Activated naive CD8-positive, alpha-beta T cell treated with anti-CD3 and anti-CD28 coated beads for 36 hours (primary cell): Measurements from ENCODE around the gene ADCYAP1R1. TPM values are rescaled to one million over a fixed set of nuclear protein-coding genes. Genes with fewer than 3 reads are reported as not detected.

Source experiments
- DNase-seq: peaks from one replicate; pipeline ENCODE4 v3.0.0; 2021
- H3K27ac Mint-ChIP-seq: one replicate; pipeline ENCODE4 v1.8.0; 2022; ENCODE audit warnings: mild to moderate bottlenecking, moderate library complexity, mixed read lengths
- H3K27me3 Mint-ChIP-seq: one replicate; pipeline ENCODE4 v1.8.0; 2022; ENCODE audit warnings: mild to moderate bottlenecking, mixed read lengths
- H3K36me3 Mint-ChIP-seq: one replicate; pipeline ENCODE4 v1.8.0; 2021; ENCODE audit warnings: mild to moderate bottlenecking, mixed read lengths
- H3K4me1 Mint-ChIP-seq: one replicate; pipeline ENCODE4 v1.8.0; 2021; ENCODE audit warnings: mixed read lengths
- H3K4me3 Mint-ChIP-seq: one replicate; pipeline ENCODE4 v1.8.0; 2022; ENCODE audit warnings: mild to moderate bottlenecking, moderate library complexity, mixed read lengths
- H3K9me3 Mint-ChIP-seq: one replicate; pipeline ENCODE4 v1.8.0; 2022; ENCODE audit warnings: mixed read lengths
- total RNA-seq, 2 experiments: library from RNA; stranded (reverse); gene quantifications; one replicate each; pipeline ENCODE4 v1.2.3, GENCODE V29; 2021

ADCYAP1R1 gene
- total RNA-seq, 2 experiments from 2014 or later, result not detected

- Mint-ChIP-seq H3K4me1 (no peaks in the 10 kb centered on the region), H3K36me3 (no peaks in the 10 kb centered on the region), H3K9me3 (no peaks in the 10 kb centered on the region), H3K27ac (no peak overlapping the region), H3K4me3 (no peak overlapping the region), H3K27me3 (peaks cover 20% of the 10 kb centered on the region)
- DNase-seq, result no peak
Measured at GRCh38 chr7:31080763-31081162, 28.7 kb downstream of the ADCYAP1R1 start.

GRCh38 chr7:31082017-31082416 lies 29.9 kb downstream of the ADCYAP1R1 start:
- Mint-ChIP-seq H3K27ac (no peak overlapping the region), H3K36me3 (no peaks in the 10 kb centered on the region), H3K4me1 (no peaks in the 10 kb centered on the region)

GRCh38 chr7:31082447-31082846 lies 30.3 kb downstream of the ADCYAP1R1 start:
- no peak overlapping the region for H3K4me3 Mint-ChIP-seq
- H3K36me3 Mint-ChIP-seq, result no peaks in the 10 kb centered on the region
- H3K4me1 Mint-ChIP-seq, result no peaks in the 10 kb centered on the region
- DNase-seq, result no peak
- H3K9me3 Mint-ChIP-seq, result no peaks in the 10 kb centered on the region
- peaks cover 21% of the 10 kb centered on the region for H3K27me3 Mint-ChIP-seq
- no peak overlapping the region for H3K27ac Mint-ChIP-seq

More at GRCh38 chr7:31082017-31082416, 29.9 kb downstream of the ADCYAP1R1 start:
- H3K27me3 Mint-ChIP-seq, result peaks cover 20% of the 10 kb centered on the region
- DNase-seq, result no peak
- no peak overlapping the region for H3K4me3 Mint-ChIP-seq
- no peaks in the 10 kb centered on the region for H3K9me3 Mint-ChIP-seq

DNA sequence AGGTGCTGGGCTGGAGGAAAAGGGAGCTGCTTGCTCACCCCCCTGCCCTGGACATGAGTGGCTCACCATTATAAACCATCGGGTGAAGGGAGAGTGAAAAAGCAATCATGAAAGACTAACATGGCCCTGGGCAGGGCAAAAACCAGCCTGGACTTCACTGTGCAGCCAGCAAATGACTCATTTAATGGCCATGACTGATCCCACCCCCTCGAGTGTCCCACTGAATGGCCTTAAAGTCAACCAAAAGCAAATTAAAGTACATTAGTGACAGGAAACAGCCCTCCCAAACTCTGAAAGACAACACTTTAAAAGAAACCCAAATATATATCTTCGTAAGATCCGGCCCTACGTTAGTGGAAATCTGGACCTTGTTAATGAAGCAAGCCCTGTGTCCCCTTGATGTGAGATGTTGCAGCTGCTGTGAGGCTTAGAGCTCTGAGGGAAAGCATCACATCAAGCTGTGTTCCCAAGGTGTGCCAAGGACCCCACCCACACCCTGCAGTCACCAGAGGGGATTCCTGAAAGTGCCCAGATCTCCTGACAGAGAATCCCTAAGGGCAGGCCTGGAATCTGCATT lies 31.2 kb downstream of the ADCYAP1R1 start:
- DNase-seq, result no peak
- Mint-ChIP-seq H3K9me3 (no peaks in the 10 kb centered on the region), H3K27ac (no peak overlapping the region), H3K4me1 (no peaks in the 10 kb centered on the region), H3K4me3 (no peak overlapping the region), H3K27me3 (peaks cover 22% of the 10 kb centered on the region), H3K36me3 (no peaks in the 10 kb centered on the region)

DNA sequence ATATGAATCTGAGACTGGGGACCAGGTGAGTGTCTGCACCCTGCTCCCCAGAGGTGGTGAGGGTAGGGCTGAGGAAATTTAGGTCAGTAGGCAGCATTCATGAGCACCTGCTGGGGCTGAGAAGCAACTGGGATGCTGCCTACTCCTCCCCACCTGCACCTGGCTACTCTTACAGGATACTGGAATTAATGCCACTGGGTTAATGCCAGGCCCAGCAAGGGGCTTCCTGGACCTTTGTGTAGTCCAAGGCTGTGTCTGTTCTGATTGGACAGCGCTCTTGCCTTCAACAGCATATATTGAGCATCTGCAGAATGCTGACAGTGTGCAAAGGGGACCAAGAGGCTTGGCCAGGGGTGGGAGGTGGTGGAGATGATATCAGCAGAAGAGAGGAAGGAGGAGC lies 32.1 kb downstream of the ADCYAP1R1 start:
- H3K27me3 Mint-ChIP-seq, result peaks cover 22% of the 10 kb centered on the region
- no peaks in the 10 kb centered on the region for H3K36me3 Mint-ChIP-seq
- H3K27ac Mint-ChIP-seq, result no peak overlapping the region
- H3K4me3 Mint-ChIP-seq, result no peak overlapping the region
- H3K9me3 Mint-ChIP-seq, result no peaks in the 10 kb centered on the region
- no peaks in the 10 kb centered on the region for H3K4me1 Mint-ChIP-seq
- no peak for DNase-seq

DNA sequence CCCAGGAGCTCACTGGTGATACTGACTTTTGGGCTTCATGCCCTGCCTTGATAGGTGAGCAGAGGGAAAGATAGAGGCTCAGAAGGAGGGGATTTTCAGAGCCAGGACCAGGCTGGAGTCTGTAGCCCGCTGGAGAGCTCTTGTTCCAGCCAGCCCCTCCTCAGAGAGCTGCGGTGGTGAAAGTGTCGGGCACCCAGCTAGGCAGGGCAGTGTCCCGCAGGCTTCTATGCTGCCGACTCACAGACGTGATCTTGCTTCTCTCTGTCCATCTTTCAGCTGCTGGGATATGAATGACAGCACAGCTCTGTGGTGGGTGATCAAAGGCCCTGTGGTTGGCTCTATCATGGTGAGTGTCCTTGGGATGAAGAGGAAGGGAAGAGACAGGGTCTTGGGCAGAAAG lies 35.2 kb downstream of the ADCYAP1R1 start:
- DNase-seq, result no peak
- Mint-ChIP-seq H3K4me1 (no peaks in the 10 kb centered on the region), H3K4me3 (no peak overlapping the region), H3K27ac (no peak overlapping the region), H3K36me3 (no peaks in the 10 kb centered on the region), H3K27me3 (peaks cover 11% of the 10 kb centered on the region), H3K9me3 (no peaks in the 10 kb centered on the region)

DNA sequence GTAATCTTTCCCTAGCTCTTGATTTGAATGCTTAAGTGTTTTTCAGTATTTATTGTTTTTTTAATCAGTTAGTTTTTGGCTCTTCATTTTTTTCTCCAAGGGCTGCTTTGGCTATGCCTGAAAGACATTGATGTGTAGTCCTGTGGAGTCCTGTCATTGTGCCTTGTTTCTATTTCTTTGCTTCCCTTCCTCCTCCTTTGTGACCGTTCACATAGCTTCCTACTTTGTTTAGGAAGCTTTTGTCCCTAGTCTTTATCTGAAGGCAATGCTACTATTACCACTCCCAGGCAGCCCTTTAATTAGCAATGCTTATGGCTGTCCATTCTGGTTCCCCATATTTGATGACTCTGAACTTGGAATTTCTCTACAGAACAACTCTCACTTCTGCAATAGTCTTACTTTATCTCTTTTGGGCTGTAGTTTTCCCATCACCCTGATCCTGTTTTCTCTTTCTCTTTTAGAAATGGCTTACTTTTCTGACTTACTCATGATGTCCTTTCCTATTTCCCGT lies 39.9 kb downstream of the ADCYAP1R1 start:
- H3K27me3 Mint-ChIP-seq, result peaks cover 26% of the 10 kb centered on the region
- H3K27ac Mint-ChIP-seq, result no peak overlapping the region
- no peak overlapping the region for H3K4me3 Mint-ChIP-seq
- DNase-seq, result no peak
- no peaks in the 10 kb centered on the region for H3K36me3 Mint-ChIP-seq
- H3K4me1 Mint-ChIP-seq, result no peaks in the 10 kb centered on the region
- H3K9me3 Mint-ChIP-seq, result no peaks in the 10 kb centered on the region

- Mint-ChIP-seq H3K4me3 (no peak overlapping the region), H3K4me1 (no peaks in the 10 kb centered on the region), H3K27ac (no peak overlapping the region), H3K27me3 (peaks cover 24% of the 10 kb centered on the region), H3K36me3 (no peaks in the 10 kb centered on the region), H3K9me3 (no peaks in the 10 kb centered on the region)
- no peak for DNase-seq
Measured at GRCh38 chr7:31092606-31093005, 40.5 kb downstream of the ADCYAP1R1 start.

DNA sequence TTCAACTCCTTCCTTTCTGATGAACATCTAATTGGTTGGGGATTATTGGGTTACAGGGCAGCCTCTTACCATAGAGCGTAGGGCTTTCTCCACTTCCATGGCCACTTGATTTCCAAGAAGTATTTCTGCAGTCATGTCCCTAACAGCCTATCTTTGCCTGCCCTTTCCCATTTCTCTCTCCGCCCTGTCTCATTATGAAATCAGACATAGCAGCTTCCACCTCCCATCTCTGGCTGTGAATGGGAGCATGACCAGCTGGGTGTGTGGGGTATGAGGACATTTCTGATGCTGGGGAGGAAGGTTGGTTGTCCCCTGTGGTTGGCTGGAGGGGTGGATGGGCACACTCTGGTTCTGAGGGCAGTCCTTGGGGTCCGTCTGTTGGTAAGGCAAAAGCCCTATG lies 41.2 kb downstream of the ADCYAP1R1 start:
- DNase-seq, result no peak
- Mint-ChIP-seq H3K27ac (no peak overlapping the region), H3K36me3 (no peaks in the 10 kb centered on the region), H3K4me1 (no peaks in the 10 kb centered on the region), H3K9me3 (no peaks in the 10 kb centered on the region), H3K4me3 (no peak overlapping the region), H3K27me3 (peaks cover 24% of the 10 kb centered on the region)

- Mint-ChIP-seq H3K36me3 (no peaks in the 10 kb centered on the region), H3K9me3 (no peaks in the 10 kb centered on the region), H3K27ac (no peak overlapping the region), H3K4me3 (no peak overlapping the region), H3K4me1 (no peaks in the 10 kb centered on the region), H3K27me3 (peaks cover 24% of the 10 kb centered on the region)
- no peak for DNase-seq
Measured at GRCh38 chr7:31094271-31094670, 42.2 kb downstream of the ADCYAP1R1 start.

GRCh38 chr7:31095286-31096197 lies 43.4 kb downstream of the ADCYAP1R1 start:
- Mint-ChIP-seq H3K27ac (no peak overlapping the region), H3K4me3 (no peak overlapping the region), H3K4me1 (no peaks in the 10 kb centered on the region), H3K27me3 (peaks cover 24% of the 10 kb centered on the region), H3K9me3 (no peaks in the 10 kb centered on the region), H3K36me3 (no peaks in the 10 kb centered on the region)
- DNase-seq, result no peak

DNA sequence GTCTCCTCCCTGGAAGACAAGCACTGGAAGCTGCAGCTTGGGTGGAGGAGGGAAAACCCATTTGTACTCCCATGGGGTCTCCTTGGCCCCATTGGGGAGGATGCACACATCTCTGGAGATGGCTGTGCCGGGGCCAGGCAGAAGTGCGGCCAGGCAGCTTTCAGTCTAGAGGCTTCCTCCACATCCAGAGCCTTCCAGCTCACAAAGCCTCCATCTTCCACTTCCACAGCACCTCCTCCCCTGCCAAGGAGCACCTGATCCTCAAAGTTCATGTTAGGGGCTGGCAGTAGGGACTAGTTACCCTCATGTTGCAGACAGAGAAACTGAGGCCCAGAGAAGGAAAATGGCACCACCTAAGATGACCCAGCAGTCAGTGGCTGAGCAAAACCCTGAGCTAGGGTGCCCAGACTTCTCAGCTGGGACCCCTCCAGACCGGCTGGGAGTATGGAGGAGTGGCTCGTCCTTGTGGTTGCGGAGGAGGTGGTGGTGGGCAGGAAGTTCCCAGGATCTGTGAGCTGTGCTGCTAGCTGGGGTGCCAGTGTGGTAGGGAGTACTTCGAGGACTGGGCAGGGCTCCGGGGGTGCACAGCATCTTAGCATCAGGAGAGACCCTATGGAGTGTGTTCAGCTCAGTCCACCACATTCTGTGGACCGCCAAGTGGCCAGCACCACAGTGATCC lies 44.2 kb downstream of the ADCYAP1R1 start:
- Mint-ChIP-seq H3K9me3 (no peaks in the 10 kb centered on the region), H3K27me3 (peaks cover 24% of the 10 kb centered on the region), H3K27ac (no peak overlapping the region), H3K4me1 (no peaks in the 10 kb centered on the region), H3K4me3 (no peak overlapping the region), H3K36me3 (no peaks in the 10 kb centered on the region)
- no peak for DNase-seq

DNA sequence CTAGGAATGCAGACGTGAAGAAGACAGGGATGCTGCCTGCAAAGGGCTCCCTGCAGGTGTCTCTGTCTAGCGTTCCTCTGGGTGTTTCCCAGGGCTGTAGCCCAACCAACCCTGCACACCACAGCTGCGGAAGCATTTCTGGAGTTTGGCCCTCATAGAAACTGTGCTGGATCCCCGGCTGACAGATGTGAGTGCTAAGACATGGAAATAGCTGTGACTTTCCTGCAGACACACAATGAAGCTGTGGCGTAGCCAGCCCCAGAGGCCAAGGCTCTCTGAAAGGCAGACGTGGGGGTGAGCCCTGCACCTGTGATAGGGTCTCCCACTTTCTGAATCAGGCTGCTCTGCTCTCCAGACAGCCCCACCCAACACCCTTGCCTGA lies 44.8 kb downstream of the ADCYAP1R1 start:
- DNase-seq, result no peak
- no peaks in the 10 kb centered on the region for H3K9me3 Mint-ChIP-seq
- no peak overlapping the region for H3K27ac Mint-ChIP-seq
- H3K4me3 Mint-ChIP-seq, result no peak overlapping the region
- peaks cover 22% of the 10 kb centered on the region for H3K27me3 Mint-ChIP-seq
- no peaks in the 10 kb centered on the region for H3K36me3 Mint-ChIP-seq
- H3K4me1 Mint-ChIP-seq, result no peaks in the 10 kb centered on the region

DNA sequence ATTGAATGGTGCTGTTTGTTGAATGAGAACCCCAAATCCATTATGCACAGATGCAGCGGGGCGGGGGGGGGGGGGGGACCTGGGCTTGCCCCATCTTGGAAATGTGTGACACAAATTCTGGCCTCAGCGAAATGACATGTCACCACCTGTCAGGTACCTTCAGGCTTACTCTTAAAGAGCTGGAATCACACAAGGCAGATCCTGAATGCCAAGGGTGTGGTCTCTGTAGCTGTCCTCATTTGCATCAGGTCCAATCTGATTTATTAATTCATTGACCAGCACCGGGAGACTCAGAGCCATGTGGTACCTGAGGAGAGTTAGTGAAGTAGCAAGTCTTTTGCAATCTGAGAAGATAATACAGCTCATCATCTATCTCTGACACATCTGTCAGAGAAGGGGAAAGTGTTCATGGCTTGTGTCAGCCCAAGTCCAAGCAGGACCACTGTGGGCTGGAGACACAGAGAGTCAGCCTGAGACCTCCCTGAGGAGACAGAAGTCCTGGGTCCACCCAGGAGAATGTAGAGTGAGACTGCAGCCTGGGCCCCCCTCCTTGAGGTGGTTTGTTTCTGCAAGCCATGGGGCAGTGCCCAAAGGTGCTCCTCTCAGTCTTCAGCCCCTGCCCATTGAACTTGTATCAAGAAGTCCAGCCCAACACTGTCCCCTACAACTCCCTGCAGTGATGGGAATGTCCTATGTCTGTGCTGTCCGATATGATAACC lies 46.7 kb downstream of the ADCYAP1R1 start:
- Mint-ChIP-seq H3K27me3 (peaks cover 16% of the 10 kb centered on the region), H3K27ac (no peak overlapping the region), H3K36me3 (no peaks in the 10 kb centered on the region), H3K9me3 (no peaks in the 10 kb centered on the region), H3K4me1 (no peaks in the 10 kb centered on the region), H3K4me3 (no peak overlapping the region)
- DNase-seq, result no peak
